Psoas muscle (tissue), 8 donors: ENCODE results near the gene PDE5A. TPM values are rescaled to one million over a fixed set of nuclear protein-coding genes. Genes with fewer than 3 reads are reported as not detected.

Experiments
- ATAC-seq, 4 donors: fragments of 200-7000 bp; cut with Tn5 transposase; one replicate each; pipeline ENCODE4 v1.9.1; 2020; ENCODE audit warnings: moderate library complexity in 3 of 4, mild to moderate bottlenecking in 2 of 4
- DNase-seq, 2 donors: peaks; one replicate each; pipeline ENCODE4 v3.0.0-alpha.2; 2020
- H3K27ac ChIP-seq: fragments of 200-600 bp; one replicate; pipeline ENCODE4 v1.8.0; 2022
- H3K27me3 ChIP-seq, 3 donors: fragments of 200-600 bp in 1 of 3; one replicate each; pipeline versions ENCODE4 v1.6.1 to v1.8.0; 2013 to 2022; ENCODE audit warnings: low read length in 2 of 3, mild to moderate bottlenecking in 2 of 3, moderate library complexity in 1 of 3; ENCODE audit not compliant: insufficient read depth in 3 of 3
- H3K36me3 ChIP-seq, 2 donors: fragments of 200-600 bp in 1 of 2; one replicate each; pipeline versions ENCODE4 v1.6.1 to v1.8.0; 2013 to 2022; ENCODE audit warnings: low read depth in 1 of 2, mild to moderate bottlenecking in 1 of 2, moderate library complexity in 1 of 2; ENCODE audit not compliant: insufficient read depth in 1 of 2
- H3K4me1 ChIP-seq: fragments of 200-600 bp; one replicate; pipeline ENCODE4 v1.8.0; 2022
- H3K4me3 ChIP-seq: fragments of 200-600 bp; one replicate; pipeline ENCODE4 v1.8.0; 2022; ENCODE audit warnings: mild to moderate bottlenecking
- H3K9me3 ChIP-seq: fragments of 200-600 bp; one replicate; pipeline ENCODE4 v1.8.0; 2022
- CTCF ChIP-seq: fragments of 200-600 bp; IDR thresholded peaks from one replicate; pipeline ENCODE4 v1.8.0; 2022; ENCODE audit warnings: antibody characterized with exemption
- WGBS, 3 donors: extraction: QIAGEN DNeasy Blood & Tissue Kit; methylation state at CpG; one replicate each; pipeline versions ENCODE4 v1.1.6 to v1.1.7; 2013; 5-methylcytosine and 5-hydroxymethylcytosine counted together
- intact Hi-C, 2 donors: fragments of 100-400 bp; cut with DNase I; formaldehyde crosslinking; loops; one replicate each; pipeline versions ENCODE4 v1.11.0 to v1.14.2; 2022
- polyA plus RNA-seq, 3 donors: library from polyadenylated mRNA; stranded (reverse); fragments of 200-250 nt; gene quantifications; one replicate each; pipeline ENCODE4 v1.2.3, GENCODE V29; 2013
- total RNA-seq, 4 donors: library from RNA; stranded (reverse); fragmentation: NEBNext Ultra II Directional in 2 of 4; extraction: Animal tissue kit (Norgen Biotek cat#: 25700) in 2 of 4; gene quantifications; one replicate each; pipeline versions ENCODE4 v1.2.1 to v1.2.4, GENCODE V29; 2021 to 2023
- donor health status: healthy with polysubstance abuse.
- donor health status: DM: no; HTN: no; CAD: no; lungs with moderate emphysema.
- donor health status: Bipolar disorder and iron deficiency.
- donor health status: healthy.
- donor health status: DM: yes; HTN: yes; CAD: no.
- donor health status: DM: no; HTN: no; CAD: no.
- donor health status: DM: no; HTN: no; CAD: no.
- donor health status: DM: yes; HTN: yes; CAD: no.

Gene PDE5A
- total and polyA plus RNA-seq, 7 donors = 0.60 to 21.1 (median 4.4) TPM

DNA sequence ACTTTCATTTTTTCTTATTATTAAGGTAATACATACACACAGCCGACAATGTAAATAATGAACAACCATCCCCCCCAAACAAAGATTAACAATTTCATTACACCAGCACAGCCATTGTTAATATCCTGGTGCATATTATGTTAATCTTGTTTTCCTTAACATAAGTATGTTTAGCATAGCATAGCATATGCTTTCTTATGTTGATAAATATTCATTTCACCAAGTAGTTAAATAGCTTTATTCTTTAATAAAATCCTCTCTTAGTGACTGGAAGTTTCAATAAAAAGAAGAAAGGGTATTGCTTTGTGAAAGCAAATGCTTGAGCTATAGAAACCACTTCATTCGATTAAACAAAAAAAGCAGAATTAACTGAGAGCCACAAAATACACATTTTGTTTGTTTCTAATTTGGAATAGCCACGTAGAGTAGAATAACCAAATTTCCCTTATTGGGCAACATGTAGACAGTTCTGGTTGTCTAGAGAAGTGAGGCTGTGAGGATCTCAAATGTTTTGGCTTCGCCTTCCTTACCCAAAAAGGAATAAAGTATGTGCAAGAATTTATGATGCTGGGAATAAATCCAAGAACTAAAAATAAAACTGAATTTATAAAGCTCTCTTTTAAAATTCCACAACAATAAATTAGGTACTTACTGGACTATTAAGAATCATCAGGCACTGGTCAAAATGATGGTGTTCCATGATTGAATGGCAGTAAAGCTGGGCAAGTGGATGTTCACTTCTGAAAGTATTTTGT lies 118.0 kb downstream of the PDE5A start:
- no peak for TF ChIP-seq CTCF
- 65 to 74% (median 66%) methylated on average over 4 of the region's 4 CpGs for WGBS, 3 donors
- DNase-seq = no peak
- Histone ChIP-seq H3K36me3 (peaks cover 10 to 87% of the 10 kb centered on the region in 2 donors), H3K4me3 (no peak overlapping the region), H3K27ac (no peak overlapping the region), H3K9me3 (no peaks in the 10 kb centered on the region), H3K27me3 (no peaks in the 10 kb centered on the region), H3K4me1 (no peaks in the 10 kb centered on the region)
- intact Hi-C loops = no loop called here
- ATAC-seq = no peak

- ATAC-seq = no peak
- peaks cover 6 to 87% of the 10 kb centered on the region in 2 donors for H3K36me3 ChIP-seq
Observed at GRCh38 chr4:119508281-119508680, 120.3 kb downstream of the PDE5A start.

DNA sequence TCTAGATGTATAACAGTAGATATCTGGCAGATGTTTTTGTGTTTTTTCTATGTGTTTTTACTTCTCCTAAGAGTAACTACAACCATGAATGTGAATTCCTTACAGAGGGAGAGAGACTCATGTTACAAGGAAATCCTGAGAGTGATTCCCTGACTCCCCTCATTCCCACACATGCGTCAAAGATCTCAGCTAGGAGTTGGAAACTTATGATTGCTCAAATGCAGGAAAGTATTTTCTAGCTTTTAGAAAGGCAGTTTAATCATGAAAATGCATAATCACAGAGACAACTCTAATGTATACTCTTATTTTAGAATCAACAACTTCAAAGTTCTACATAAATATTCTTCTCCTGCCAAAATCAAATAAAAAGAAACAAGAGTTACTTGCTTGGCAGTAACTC lies 121.8 kb downstream of the PDE5A start:
- DNase-seq (no peak), ATAC-seq (no peak)
- no peak for TF ChIP-seq CTCF
- 70 to 79% (median 79%) methylated on average over 1 of the region's 1 CpG for WGBS, 3 donors
- intact Hi-C loops = loop anchor here in 1 of 2 donors (10.0 kb wide), 1 partner anchor 792 kb away; no protein-coding TSS in a partner anchor
- Histone ChIP-seq H3K27ac (no peak overlapping the region), H3K4me3 (no peak overlapping the region), H3K27me3 (no peaks in the 10 kb centered on the region), H3K4me1 (no peaks in the 10 kb centered on the region), H3K36me3 (peaks cover 0 to 89% of the 10 kb centered on the region in 2 donors), H3K9me3 (no peaks in the 10 kb centered on the region)

More at GRCh38 chr4:119508281-119508680, 120.3 kb downstream of the PDE5A start:
- no peak for DNase-seq
- Histone ChIP-seq H3K4me1 (no peaks in the 10 kb centered on the region), H3K4me3 (no peak overlapping the region), H3K27ac (no peak overlapping the region), H3K27me3 (no peaks in the 10 kb centered on the region), H3K9me3 (no peaks in the 10 kb centered on the region)
- intact Hi-C loops = loop anchor here in 1 of 2 donors (10.0 kb wide), 1 partner anchor 793 kb away; no protein-coding TSS in a partner anchor
- TF ChIP-seq CTCF = no peak
- WGBS, 3 donors = 70 to 73% (median 72%) methylated on average over 1 of the region's 1 CpG

GRCh38 chr4:119504616-119505015 lies 124.0 kb downstream of the PDE5A start:
- ATAC-seq = no peak
- Histone ChIP-seq H3K36me3 (peaks cover 0 to 95% of the 10 kb centered on the region in 2 donors), H3K27ac (no peak overlapping the region), H3K9me3 (no peaks in the 10 kb centered on the region), H3K4me3 (no peak overlapping the region), H3K4me1 (no peaks in the 10 kb centered on the region), H3K27me3 (no peaks in the 10 kb centered on the region)
- no peak for TF ChIP-seq CTCF
- WGBS, 3 donors = 98 to 99% (median 98%) methylated on average over 1 of the region's 1 CpG
- no peak for DNase-seq
- intact Hi-C loops = loop anchor here in 1 of 2 donors (10.0 kb wide), 1 partner anchor 790 kb away; no protein-coding TSS in a partner anchor
